Psoas muscle (tissue), 8 donors: ENCODE data around the gene UROC1. TPM values are rescaled to one million over a fixed set of nuclear protein-coding genes. Genes with fewer than 3 reads are reported as not detected.

Experiments
- ATAC-seq, 4 donors: fragments of 200-7000 bp; cut with Tn5 transposase; one replicate each; pipeline ENCODE4 v1.9.1; 2020; ENCODE audit warnings: moderate library complexity in 3 of 4, mild to moderate bottlenecking in 2 of 4
- DNase-seq, 2 donors: peaks; one replicate each; pipeline ENCODE4 v3.0.0-alpha.2; 2020
- H3K27ac ChIP-seq: fragments of 200-600 bp; one replicate; pipeline ENCODE4 v1.8.0; 2022
- H3K27me3 ChIP-seq, 3 donors: fragments of 200-600 bp in 1 of 3; one replicate each; pipeline versions ENCODE4 v1.6.1 to v1.8.0; 2013 to 2022; ENCODE audit warnings: low read length in 2 of 3, mild to moderate bottlenecking in 2 of 3, moderate library complexity in 1 of 3; ENCODE audit not compliant: insufficient read depth in 3 of 3
- H3K36me3 ChIP-seq, 2 donors: fragments of 200-600 bp in 1 of 2; one replicate each; pipeline versions ENCODE4 v1.6.1 to v1.8.0; 2013 to 2022; ENCODE audit warnings: low read depth in 1 of 2, mild to moderate bottlenecking in 1 of 2, moderate library complexity in 1 of 2; ENCODE audit not compliant: insufficient read depth in 1 of 2
- H3K4me1 ChIP-seq: fragments of 200-600 bp; one replicate; pipeline ENCODE4 v1.8.0; 2022
- H3K4me3 ChIP-seq: fragments of 200-600 bp; one replicate; pipeline ENCODE4 v1.8.0; 2022; ENCODE audit warnings: mild to moderate bottlenecking
- H3K9me3 ChIP-seq: fragments of 200-600 bp; one replicate; pipeline ENCODE4 v1.8.0; 2022
- WGBS, 3 donors: extraction: QIAGEN DNeasy Blood & Tissue Kit; methylation state at CpG; one replicate each; pipeline versions ENCODE4 v1.1.6 to v1.1.7; 2013; 5-methylcytosine and 5-hydroxymethylcytosine counted together
- intact Hi-C, 2 donors: fragments of 100-400 bp; cut with DNase I; formaldehyde crosslinking; loops; one replicate each; pipeline versions ENCODE4 v1.11.0 to v1.14.2; 2022
- polyA plus RNA-seq, 3 donors: library from polyadenylated mRNA; stranded (reverse); fragments of 200-250 nt; gene quantifications; one replicate each; pipeline ENCODE4 v1.2.3, GENCODE V29; 2013
- total RNA-seq, 4 donors: library from RNA; stranded (reverse); fragmentation: NEBNext Ultra II Directional in 2 of 4; extraction: Animal tissue kit (Norgen Biotek cat#: 25700) in 2 of 4; gene quantifications; one replicate each; pipeline versions ENCODE4 v1.2.1 to v1.2.4, GENCODE V29; 2021 to 2023
- TF ChIP-seq, protein P1 (sequence below): fragments of 200-600 bp; IDR thresholded peaks from one replicate; pipeline ENCODE4 v1.8.0; 2022; ENCODE audit warnings: antibody characterized with exemption
- donor health status: healthy with polysubstance abuse.
- donor health status: DM: no; HTN: no; CAD: no; lungs with moderate emphysema.
- donor health status: Bipolar disorder and iron deficiency.
- donor health status: healthy.
- donor health status: DM: yes; HTN: yes; CAD: no.
- donor health status: DM: no; HTN: no; CAD: no.
- donor health status: DM: no; HTN: no; CAD: no.
- donor health status: DM: yes; HTN: yes; CAD: no.

UROC1 gene
- total and polyA plus RNA-seq, 7 donors: 0.03 to 0.13 (median 0.08) TPM; not detected in 4

DNA sequence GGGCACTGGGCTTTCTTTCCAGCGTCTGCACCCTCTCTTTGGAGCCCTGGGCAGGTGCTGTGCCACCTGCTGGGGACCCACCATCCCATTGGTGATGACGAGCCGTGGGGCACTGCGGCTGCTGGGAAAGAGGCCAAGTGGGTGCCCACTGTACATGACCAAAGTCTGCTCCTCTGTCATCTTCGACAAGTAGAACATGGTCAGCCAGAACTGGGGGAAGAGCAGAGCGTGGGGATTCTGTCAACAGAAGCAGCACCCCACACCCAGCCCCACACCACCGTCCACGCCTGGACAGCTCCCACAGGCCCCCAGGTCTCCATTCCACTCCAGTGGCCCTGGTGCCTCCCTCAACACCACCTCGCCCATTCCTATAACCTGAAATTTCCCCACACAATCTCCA, 9.7 kb downstream of the UROC1 start:
- intact Hi-C loops: no loop called here
- no peak for ATAC-seq

GRCh38 chr3:126503701-126504100, 13.9 kb downstream of the UROC1 start:
- 81 to 82% (median 82%) methylated on average over 10 of the region's 10 CpGs for WGBS, 3 donors
- intact Hi-C loops: no loop called here
- Histone ChIP-seq H3K4me3 (no peak overlapping the region), H3K36me3 (no peaks in the 10 kb centered on the region), H3K4me1 (no peaks in the 10 kb centered on the region), H3K27ac (no peak overlapping the region), H3K9me3 (no peaks in the 10 kb centered on the region), H3K27me3 (no peaks in the 10 kb centered on the region)
- TF ChIP-seq, protein P1, sequence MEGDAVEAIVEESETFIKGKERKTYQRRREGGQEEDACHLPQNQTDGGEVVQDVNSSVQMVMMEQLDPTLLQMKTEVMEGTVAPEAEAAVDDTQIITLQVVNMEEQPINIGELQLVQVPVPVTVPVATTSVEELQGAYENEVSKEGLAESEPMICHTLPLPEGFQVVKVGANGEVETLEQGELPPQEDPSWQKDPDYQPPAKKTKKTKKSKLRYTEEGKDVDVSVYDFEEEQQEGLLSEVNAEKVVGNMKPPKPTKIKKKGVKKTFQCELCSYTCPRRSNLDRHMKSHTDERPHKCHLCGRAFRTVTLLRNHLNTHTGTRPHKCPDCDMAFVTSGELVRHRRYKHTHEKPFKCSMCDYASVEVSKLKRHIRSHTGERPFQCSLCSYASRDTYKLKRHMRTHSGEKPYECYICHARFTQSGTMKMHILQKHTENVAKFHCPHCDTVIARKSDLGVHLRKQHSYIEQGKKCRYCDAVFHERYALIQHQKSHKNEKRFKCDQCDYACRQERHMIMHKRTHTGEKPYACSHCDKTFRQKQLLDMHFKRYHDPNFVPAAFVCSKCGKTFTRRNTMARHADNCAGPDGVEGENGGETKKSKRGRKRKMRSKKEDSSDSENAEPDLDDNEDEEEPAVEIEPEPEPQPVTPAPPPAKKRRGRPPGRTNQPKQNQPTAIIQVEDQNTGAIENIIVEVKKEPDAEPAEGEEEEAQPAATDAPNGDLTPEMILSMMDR: no peak
- ATAC-seq: no peak
- DNase-seq: peak in 1 of 2 donors; percentile 7

More for the DNA sequence above, 9.7 kb downstream of the UROC1 start:
- H3K27ac ChIP-seq: no peak overlapping the region
- peaks cover 5% of the 10 kb centered on the region for H3K4me1 ChIP-seq
- TF ChIP-seq, protein P1: no peak
- no peaks in the 10 kb centered on the region for H3K36me3 ChIP-seq
- no peaks in the 10 kb centered on the region for H3K9me3 ChIP-seq
- H3K27me3 ChIP-seq: no peaks in the 10 kb centered on the region
- H3K4me3 ChIP-seq: no peak overlapping the region
- peak; percentile 7 to 34 for DNase-seq
- WGBS, 3 donors: 77 to 90% (median 77%) methylated on average over 6 to 9 of the region's 9 CpGs

DNA sequence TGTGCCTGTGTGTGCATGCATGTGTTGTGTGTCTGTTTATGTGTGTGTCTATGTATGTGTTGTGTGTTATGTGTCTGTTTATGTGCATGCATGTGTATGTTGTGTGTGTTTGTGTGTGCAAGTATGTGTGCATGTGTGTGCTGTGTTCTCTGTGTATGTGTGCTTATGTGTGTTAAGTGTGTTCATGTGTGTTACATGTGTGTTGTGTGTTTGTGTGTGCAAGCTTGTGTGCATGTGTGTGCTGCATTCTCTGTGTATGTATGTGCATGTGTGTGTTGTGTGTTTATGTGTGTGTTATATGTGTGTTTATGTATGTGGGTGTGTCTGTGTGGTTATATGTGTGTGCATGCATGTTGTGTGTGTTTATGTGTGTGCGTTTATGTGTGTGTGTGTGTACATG, 14.9 kb downstream of the UROC1 start:
- Histone ChIP-seq H3K36me3 (no peaks in the 10 kb centered on the region), H3K4me1 (no peaks in the 10 kb centered on the region), H3K4me3 (no peak overlapping the region), H3K27ac (no peak overlapping the region), H3K27me3 (no peaks in the 10 kb centered on the region), H3K9me3 (no peaks in the 10 kb centered on the region)
- TF ChIP-seq, protein P1: no peak
- intact Hi-C loops: no loop called here
- ATAC-seq (no peak), DNase-seq (no peak)
- WGBS, 3 donors: 88 to 100% (median 90%) methylated on average over 1 of the region's 1 CpG

DNA sequence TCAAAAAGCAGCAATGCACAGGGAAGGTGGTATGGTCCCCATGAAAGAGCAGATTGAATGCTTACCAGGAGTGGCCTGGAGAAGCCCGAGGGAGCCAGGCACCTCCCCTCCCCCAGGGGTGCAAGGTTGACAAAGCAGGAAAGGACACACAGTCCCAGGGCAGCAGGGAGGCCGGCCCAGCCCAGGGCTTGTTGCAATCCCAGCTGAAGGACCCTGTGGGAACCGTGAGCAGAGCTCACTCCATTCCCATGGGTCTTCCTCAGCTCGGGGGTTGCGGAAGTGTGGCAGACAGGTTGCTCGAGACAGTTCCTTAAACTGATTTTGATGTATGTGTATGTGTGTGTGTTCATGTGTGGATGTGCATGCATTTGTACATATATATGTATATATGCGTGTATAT, 15.8 kb downstream of the UROC1 start:
- H3K27me3 ChIP-seq: no peaks in the 10 kb centered on the region
- intact Hi-C loops: no loop called here
- no peak overlapping the region for H3K27ac ChIP-seq
- TF ChIP-seq, protein P1: no peak
- H3K4me1 ChIP-seq: no peaks in the 10 kb centered on the region
- no peaks in the 10 kb centered on the region for H3K36me3 ChIP-seq
- 49 to 53% (median 52%) methylated on average over 7 of the region's 7 CpGs for WGBS, 3 donors
- H3K9me3 ChIP-seq: no peaks in the 10 kb centered on the region
- H3K4me3 ChIP-seq: no peak overlapping the region
- DNase-seq (no peak), ATAC-seq (peak in 1 of 4 donors; percentile 36)

GRCh38 chr3:126501054-126501453, 16.5 kb downstream of the UROC1 start:
- WGBS, 3 donors: 71 to 81% (median 71%) methylated on average over 5 of the region's 5 CpGs
- no peaks in the 10 kb centered on the region for H3K9me3 ChIP-seq
- H3K4me3 ChIP-seq: no peak overlapping the region
- intact Hi-C loops: no loop called here
- H3K27me3 ChIP-seq: no peaks in the 10 kb centered on the region
- H3K36me3 ChIP-seq: no peaks in the 10 kb centered on the region
- no peak for ATAC-seq
- TF ChIP-seq, protein P1: no peak
- no peaks in the 10 kb centered on the region for H3K4me1 ChIP-seq
- no peak for DNase-seq
- no peak overlapping the region for H3K27ac ChIP-seq
